Neural progenitor cell (in vitro differentiated cells): ENCODE results near the gene JAG2.

ENCODE experiments used
- EZH2 ChIP-seq: fragments of 200-600 bp; sonication (generic); IDR thresholded peaks from 2 replicates; pipeline ENCODE4 v1.6.1; 2017; ENCODE audit warnings: antibody characterized with exemption, mild to moderate bottlenecking, moderate library complexity
- TF ChIP-seq, protein P1 (sequence below): fragments of 200-600 bp; sonication (generic); IDR thresholded peaks from 2 replicates; pipeline ENCODE4 v1.5.1; 2017; ENCODE audit warnings: antibody characterized with exemption, mild to moderate bottlenecking

DNA sequence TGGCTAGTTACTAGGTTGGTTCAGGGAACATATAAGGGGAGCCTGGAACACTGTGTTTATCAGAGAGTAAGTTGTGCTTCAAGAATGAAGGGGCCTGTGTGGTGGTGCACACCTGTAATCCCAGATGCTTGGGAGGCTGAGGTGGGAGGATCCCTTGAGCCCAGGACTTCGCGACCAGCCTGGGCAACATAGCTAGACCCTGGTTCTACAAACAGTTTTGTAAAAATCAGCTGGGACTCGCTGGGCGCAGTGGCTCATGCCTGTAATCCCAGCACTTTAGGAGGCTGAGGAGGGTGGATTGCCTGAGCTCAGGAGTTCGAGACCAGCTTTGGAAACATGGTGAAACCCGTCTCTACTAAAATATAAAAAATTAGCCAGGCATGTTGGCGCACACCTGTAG lies 61.2 kb downstream of the JAG2 start:
- TF ChIP-seq, protein P1, sequence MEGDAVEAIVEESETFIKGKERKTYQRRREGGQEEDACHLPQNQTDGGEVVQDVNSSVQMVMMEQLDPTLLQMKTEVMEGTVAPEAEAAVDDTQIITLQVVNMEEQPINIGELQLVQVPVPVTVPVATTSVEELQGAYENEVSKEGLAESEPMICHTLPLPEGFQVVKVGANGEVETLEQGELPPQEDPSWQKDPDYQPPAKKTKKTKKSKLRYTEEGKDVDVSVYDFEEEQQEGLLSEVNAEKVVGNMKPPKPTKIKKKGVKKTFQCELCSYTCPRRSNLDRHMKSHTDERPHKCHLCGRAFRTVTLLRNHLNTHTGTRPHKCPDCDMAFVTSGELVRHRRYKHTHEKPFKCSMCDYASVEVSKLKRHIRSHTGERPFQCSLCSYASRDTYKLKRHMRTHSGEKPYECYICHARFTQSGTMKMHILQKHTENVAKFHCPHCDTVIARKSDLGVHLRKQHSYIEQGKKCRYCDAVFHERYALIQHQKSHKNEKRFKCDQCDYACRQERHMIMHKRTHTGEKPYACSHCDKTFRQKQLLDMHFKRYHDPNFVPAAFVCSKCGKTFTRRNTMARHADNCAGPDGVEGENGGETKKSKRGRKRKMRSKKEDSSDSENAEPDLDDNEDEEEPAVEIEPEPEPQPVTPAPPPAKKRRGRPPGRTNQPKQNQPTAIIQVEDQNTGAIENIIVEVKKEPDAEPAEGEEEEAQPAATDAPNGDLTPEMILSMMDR = no peak
- TF ChIP-seq EZH2 = no peak
